Astrocyte (in vitro differentiated cells and primary cell): Measurements from ENCODE around the gene BHLHE40. TPM values are rescaled to one million over a fixed set of nuclear protein-coding genes. Genes with fewer than 3 reads are reported as not detected.

Experiments used
- DNase-seq: peaks from one replicate; pipeline ENCODE4 v3.0.0-alpha.2; 2010; ENCODE audit warnings: low read depth
- FAIRE-seq: peaks from 2 replicates; lab custom pipeline; 2011; peaks lifted over from hg19 to GRCh38; lab: Jason Lieb, UNC
- H2AFZ ChIP-seq: 2 replicates; pipeline ENCODE4 v1.6.0; 2012; ENCODE audit warnings: low read depth, low read length, inconsistent platforms
- H3K27ac ChIP-seq: 2 replicates; pipeline ENCODE4 v1.5.1; 2011; ENCODE audit warnings: low read depth, low read length, inconsistent platforms
- H3K27me3 ChIP-seq: 2 replicates; pipeline ENCODE4 v1.6.0; 2011; ENCODE audit warnings: low read length, inconsistent platforms; ENCODE audit not compliant: insufficient read depth
- H3K36me3 ChIP-seq: 2 replicates; pipeline ENCODE4 v1.5.1; 2011; ENCODE audit warnings: low read length, inconsistent platforms; ENCODE audit not compliant: insufficient read depth
- H3K4me1 ChIP-seq: 2 replicates; pipeline ENCODE4 v1.5.1; 2011; ENCODE audit warnings: low read length, inconsistent platforms; ENCODE audit not compliant: insufficient read depth
- H3K4me2 ChIP-seq: 2 replicates; pipeline ENCODE4 v1.6.0; 2012; ENCODE audit warnings: low read length, inconsistent platforms
- H3K4me3 ChIP-seq: 2 replicates; pipeline ENCODE4 v1.5.1; 2011; ENCODE audit warnings: low read depth, mild to moderate bottlenecking, low read length, inconsistent platforms; ENCODE audit not compliant: insufficient read depth
- H3K79me2 ChIP-seq: 2 replicates; pipeline ENCODE4 v1.6.0; 2012; ENCODE audit warnings: mild to moderate bottlenecking, low read length, inconsistent platforms; ENCODE audit not compliant: insufficient read depth
- H3K9ac ChIP-seq: 2 replicates; pipeline ENCODE4 v1.6.0; 2012; ENCODE audit warnings: mild to moderate bottlenecking, low read length, inconsistent platforms
- H3K9me3 ChIP-seq: 2 replicates; pipeline ENCODE4 v1.5.1; 2012; ENCODE audit warnings: low read depth, mild to moderate bottlenecking, low read length, inconsistent platforms; ENCODE audit not compliant: insufficient read depth
- H4K20me1 ChIP-seq: 2 replicates; pipeline ENCODE4 v1.6.0; 2012; ENCODE audit warnings: low read length, inconsistent platforms; ENCODE audit not compliant: insufficient read depth
- H3K27ac Mint-ChIP-seq: one replicate; pipeline ENCODE4 v1.8.0; 2021; ENCODE audit warnings: mild to moderate bottlenecking, mixed read lengths; ENCODE audit not compliant: unreplicated experiment
- H3K27me3 Mint-ChIP-seq: one replicate; pipeline ENCODE4 v1.8.0; 2021; ENCODE audit warnings: low read depth, mixed read lengths; ENCODE audit not compliant: unreplicated experiment
- H3K36me3 Mint-ChIP-seq: one replicate; pipeline ENCODE4 v1.8.0; 2021; ENCODE audit warnings: low read depth, mixed read lengths; ENCODE audit not compliant: unreplicated experiment
- H3K4me1 Mint-ChIP-seq: one replicate; pipeline ENCODE4 v1.8.0; 2021; ENCODE audit warnings: low read depth, mixed read lengths; ENCODE audit not compliant: unreplicated experiment
- H3K4me3 Mint-ChIP-seq: one replicate; pipeline ENCODE4 v1.8.0; 2021; ENCODE audit warnings: mild to moderate bottlenecking, moderate library complexity, mixed read lengths; ENCODE audit not compliant: unreplicated experiment
- H3K9me3 Mint-ChIP-seq: one replicate; pipeline ENCODE4 v1.8.0; 2021; ENCODE audit warnings: mild to moderate bottlenecking, mixed read lengths; ENCODE audit not compliant: unreplicated experiment
- EZH2 ChIP-seq: IDR thresholded peaks from 2 replicates; pipeline ENCODE4 v1.6.1; 2012; ENCODE audit warnings: mild to moderate bottlenecking, low read length, inconsistent platforms; ENCODE audit not compliant: insufficient read depth
- total RNA-seq: library from RNA; stranded (reverse); gene quantifications from 2 replicates; pipeline ENCODE4 v1.2.1, GENCODE V29; 2021
- TF ChIP-seq, protein P1 (sequence below): IDR thresholded peaks from 2 replicates; pipeline ENCODE4 v1.5.1; 2011; ENCODE audit warnings: low read depth, mild to moderate bottlenecking, inconsistent platforms, low read length, moderate library complexity; ENCODE audit not compliant: insufficient read depth

Gene BHLHE40
- total RNA-seq, 1 donor from 2014 or later, result 156 TPM

DNA sequence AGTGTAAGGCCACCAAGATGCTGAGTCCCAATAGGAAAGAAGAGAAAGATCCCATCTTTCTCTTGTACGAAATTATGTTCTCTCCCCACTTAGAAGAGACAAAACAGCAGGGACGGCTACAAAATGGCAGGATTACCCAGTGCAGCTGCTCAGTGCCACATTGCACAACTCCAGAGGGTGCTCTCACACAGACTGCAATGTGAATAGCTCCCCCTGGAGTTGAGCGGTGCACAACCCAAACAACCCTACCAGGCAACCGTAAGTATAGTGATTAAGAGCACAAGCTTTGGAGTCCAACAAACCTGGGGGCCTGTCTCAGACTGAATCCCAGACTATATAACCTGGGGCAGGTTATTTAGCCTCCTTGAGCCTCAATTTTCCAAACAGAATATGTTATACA, 3.1 kb upstream of the BHLHE40 start:
- peak overlapping the region; percentile 100 for H3K27ac Mint-ChIP-seq
- peaks cover 19% of the 10 kb centered on the region for H3K4me1 Mint-ChIP-seq
- Histone ChIP-seq H2AFZ (no peak overlapping the region), H3K9me3 (no peaks in the 10 kb centered on the region), H3K4me2 (no peak overlapping the region), H3K27me3 (no peaks in the 10 kb centered on the region), H3K4me1 (peaks cover 16% of the 10 kb centered on the region), H3K79me2 (peaks cover 18% of the 10 kb centered on the region), H3K4me3 (no peak overlapping the region), H4K20me1 (peaks cover 14% of the 10 kb centered on the region), H3K27ac (no peak overlapping the region), H3K36me3 (peaks cover under 1% of the 10 kb centered on the region), H3K9ac (no peak overlapping the region)
- H3K27me3 Mint-ChIP-seq, result no peaks in the 10 kb centered on the region
- no peak overlapping the region for H3K4me3 Mint-ChIP-seq
- DNase-seq (peak; percentile 49), FAIRE-seq (no peak)
- H3K9me3 Mint-ChIP-seq, result no peaks in the 10 kb centered on the region
- peaks cover 9% of the 10 kb centered on the region for H3K36me3 Mint-ChIP-seq
- TF ChIP-seq, protein P1, sequence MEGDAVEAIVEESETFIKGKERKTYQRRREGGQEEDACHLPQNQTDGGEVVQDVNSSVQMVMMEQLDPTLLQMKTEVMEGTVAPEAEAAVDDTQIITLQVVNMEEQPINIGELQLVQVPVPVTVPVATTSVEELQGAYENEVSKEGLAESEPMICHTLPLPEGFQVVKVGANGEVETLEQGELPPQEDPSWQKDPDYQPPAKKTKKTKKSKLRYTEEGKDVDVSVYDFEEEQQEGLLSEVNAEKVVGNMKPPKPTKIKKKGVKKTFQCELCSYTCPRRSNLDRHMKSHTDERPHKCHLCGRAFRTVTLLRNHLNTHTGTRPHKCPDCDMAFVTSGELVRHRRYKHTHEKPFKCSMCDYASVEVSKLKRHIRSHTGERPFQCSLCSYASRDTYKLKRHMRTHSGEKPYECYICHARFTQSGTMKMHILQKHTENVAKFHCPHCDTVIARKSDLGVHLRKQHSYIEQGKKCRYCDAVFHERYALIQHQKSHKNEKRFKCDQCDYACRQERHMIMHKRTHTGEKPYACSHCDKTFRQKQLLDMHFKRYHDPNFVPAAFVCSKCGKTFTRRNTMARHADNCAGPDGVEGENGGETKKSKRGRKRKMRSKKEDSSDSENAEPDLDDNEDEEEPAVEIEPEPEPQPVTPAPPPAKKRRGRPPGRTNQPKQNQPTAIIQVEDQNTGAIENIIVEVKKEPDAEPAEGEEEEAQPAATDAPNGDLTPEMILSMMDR, result peak; percentile 39
- TF ChIP-seq EZH2, result no peak

DNA sequence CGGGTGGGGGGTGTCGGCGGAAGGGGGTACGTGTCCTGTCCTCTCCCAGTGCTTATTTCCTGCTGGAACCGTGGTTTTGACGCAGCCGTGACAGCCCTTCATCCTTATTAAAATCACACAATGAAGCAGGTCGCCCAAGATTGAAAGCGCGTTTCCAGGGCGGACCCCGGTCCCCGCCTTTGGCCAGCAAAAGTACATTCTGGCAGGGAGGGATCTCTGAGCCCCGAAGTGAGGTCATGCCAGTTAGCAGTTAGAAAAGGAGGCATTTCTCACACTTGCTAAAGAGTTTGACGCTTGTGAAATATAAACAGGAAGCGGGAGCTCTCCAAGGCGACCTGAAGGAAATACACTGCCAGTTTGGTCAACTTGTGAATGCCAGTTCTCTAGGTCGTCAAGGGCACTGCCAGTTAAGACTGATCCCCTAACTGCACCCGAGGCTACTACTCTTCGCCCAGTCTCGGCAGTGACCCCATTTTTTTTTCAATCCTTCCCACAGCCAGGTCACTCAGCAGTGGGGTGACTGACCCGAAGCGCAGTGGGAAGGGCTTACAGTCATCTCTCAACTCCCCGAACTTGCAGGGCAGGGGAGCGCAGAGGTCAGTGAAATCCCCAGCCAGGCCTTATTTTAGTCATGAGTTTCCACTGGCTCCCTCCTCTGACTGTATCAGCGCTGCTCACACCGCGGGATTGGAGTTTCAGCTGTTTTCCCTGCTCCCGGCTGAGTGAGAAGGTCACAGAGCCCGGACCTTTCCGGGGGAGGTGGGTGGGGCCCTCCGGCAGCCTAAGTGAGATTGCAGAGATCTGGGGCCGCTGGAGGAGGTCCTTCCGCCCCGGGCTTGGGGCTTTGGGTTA, 2.0 kb upstream of the BHLHE40 start:
- DNase-seq (peak; percentile 82), FAIRE-seq (no peak)
- Mint-ChIP-seq H3K4me3 (peak overlapping the region; percentile 88), H3K4me1 (peaks cover 19% of the 10 kb centered on the region), H3K27me3 (no peaks in the 10 kb centered on the region), H3K36me3 (peaks cover 18% of the 10 kb centered on the region), H3K9me3 (no peaks in the 10 kb centered on the region), H3K27ac (peak overlapping the region; percentile 100)
- Histone ChIP-seq H4K20me1 (peaks cover 24% of the 10 kb centered on the region), H3K36me3 (peaks cover 11% of the 10 kb centered on the region), H3K9me3 (no peaks in the 10 kb centered on the region), H3K79me2 (peaks cover 29% of the 10 kb centered on the region), H3K4me3 (peak overlapping the region; percentile 71), H2AFZ (peak overlapping the region; percentile 0), H3K27ac (peak overlapping the region; percentile 98), H3K27me3 (no peaks in the 10 kb centered on the region), H3K9ac (peak overlapping the region; percentile 94), H3K4me1 (peaks cover 20% of the 10 kb centered on the region), H3K4me2 (peak overlapping the region; percentile 94)
- TF ChIP-seq, protein P1, result no peak
- TF ChIP-seq EZH2, result no peak

DNA sequence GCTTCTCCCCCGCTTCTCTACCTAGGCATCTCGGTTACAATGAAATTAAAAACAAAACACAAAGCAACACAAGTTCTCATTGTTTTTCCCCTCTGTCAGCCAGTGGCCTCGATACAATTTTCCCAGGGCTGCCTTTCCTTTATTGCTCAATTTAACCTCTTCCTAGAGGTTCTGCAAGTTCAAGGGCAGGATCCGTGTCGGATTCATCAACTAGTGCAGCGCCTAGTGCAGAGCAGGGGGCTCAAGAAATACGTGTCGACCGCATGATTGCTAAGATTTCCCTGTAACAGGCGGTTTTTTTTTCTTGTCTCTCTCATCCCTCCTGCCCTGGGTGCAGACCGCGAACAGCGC, 1.4 kb upstream of the BHLHE40 start:
- peaks cover 21% of the 10 kb centered on the region for H3K36me3 Mint-ChIP-seq
- H3K36me3 ChIP-seq, result peaks cover 16% of the 10 kb centered on the region
- FAIRE-seq, result no peak

More for the DNA sequence above, 1.4 kb upstream of the BHLHE40 start:
- Histone ChIP-seq H3K4me2 (peak overlapping the region; percentile 94), H3K4me1 (peaks cover 26% of the 10 kb centered on the region), H3K4me3 (peak overlapping the region; percentile 71), H4K20me1 (peaks cover 26% of the 10 kb centered on the region), H3K79me2 (peaks cover 35% of the 10 kb centered on the region), H2AFZ (peak overlapping the region; percentile 28), H3K9me3 (no peaks in the 10 kb centered on the region), H3K27me3 (no peaks in the 10 kb centered on the region), H3K27ac (peak overlapping the region; percentile 98), H3K9ac (peak overlapping the region; percentile 94)
- H3K4me3 Mint-ChIP-seq, result peak overlapping the region; percentile 88
- TF ChIP-seq, protein P1, result no peak
- TF ChIP-seq EZH2, result no peak
- no peaks in the 10 kb centered on the region for H3K27me3 Mint-ChIP-seq
- peaks cover 21% of the 10 kb centered on the region for H3K4me1 Mint-ChIP-seq
- H3K9me3 Mint-ChIP-seq, result no peaks in the 10 kb centered on the region
- H3K27ac Mint-ChIP-seq, result peak overlapping the region; percentile 100
- DNase-seq, result no peak
